NT2/D1 (cell line): ENCODE data around the gene OR52A5.

Experiments
- SUZ12 ChIP-seq: IDR thresholded peaks from 2 replicates; pipeline ENCODE4 v1.6.1; 2011; ENCODE audit not compliant: insufficient read length, insufficient read depth; ENCODE audit errors: extremely low read depth
- YY1 ChIP-seq: IDR thresholded peaks from 2 replicates; pipeline ENCODE4 v1.6.1; 2011; ENCODE audit not compliant: insufficient read length, insufficient read depth
- ZNF274 ChIP-seq: IDR thresholded peaks from 2 replicates; pipeline ENCODE4 v1.6.1; 2011; ENCODE audit warnings: mild to moderate bottlenecking, low read depth, low read length

DNA sequence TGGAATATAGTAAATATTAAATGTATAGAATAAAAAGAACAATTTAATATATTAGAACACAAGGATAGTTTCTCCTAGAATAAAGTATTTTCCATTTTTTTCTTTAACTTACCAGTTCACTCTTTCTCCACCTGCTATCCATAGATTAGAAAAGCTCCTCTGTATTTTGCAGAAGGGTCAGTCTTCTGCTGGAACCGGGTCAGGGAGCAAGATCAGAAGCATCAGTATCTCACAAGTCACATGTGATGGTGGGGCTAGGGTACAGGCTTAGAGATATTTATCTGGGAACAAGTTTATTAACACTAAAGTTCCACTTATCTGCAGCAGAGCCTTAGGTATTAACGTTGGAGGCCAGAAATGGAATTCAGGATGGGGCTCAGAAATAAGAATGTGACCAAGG lies 33.7 kb upstream of the OR52A5 start:
- no peak for TF ChIP-seq SUZ12
- TF ChIP-seq ZNF274, result no peak
- no peak for TF ChIP-seq YY1
